Measurements from ENCODE around the gene EED.
"Not testable (repeated sequence)": the region's sequence is repeated elsewhere in the genome, so short reads cannot be mapped to it uniquely, and the experiment has no call there.

EED gene

DNA sequence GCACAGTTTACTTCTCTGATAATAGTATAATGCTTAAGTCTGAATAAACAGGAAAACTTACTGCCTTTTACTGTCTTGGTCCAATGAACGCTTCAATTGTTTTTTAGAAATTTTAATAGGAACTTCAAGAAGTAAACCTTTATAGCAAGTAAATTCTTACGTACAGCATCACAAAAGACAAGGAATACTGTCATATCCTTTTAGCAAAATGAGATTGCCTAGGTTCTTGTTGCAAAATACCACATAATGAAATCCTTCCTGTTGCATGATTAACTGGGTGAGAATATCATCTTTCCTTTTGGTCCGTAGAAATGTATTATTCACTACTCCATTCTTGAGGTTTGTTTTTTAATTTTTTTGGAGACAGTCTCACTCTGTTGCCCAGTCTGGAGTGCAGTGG is 35.2 kb downstream of the EED start:
- in situ Hi-C loops (cut with MboI; ENCODE audit: low pct_unique_long_range_greater_than_20kb, low sequenced_read_pairs, unreplicated experiment): loop anchor here (25.0 kb wide), 1 partner anchor 417 kb away; the partner anchor contains the start of gene CCDC83
- TF ChIP-seq, protein P1, sequence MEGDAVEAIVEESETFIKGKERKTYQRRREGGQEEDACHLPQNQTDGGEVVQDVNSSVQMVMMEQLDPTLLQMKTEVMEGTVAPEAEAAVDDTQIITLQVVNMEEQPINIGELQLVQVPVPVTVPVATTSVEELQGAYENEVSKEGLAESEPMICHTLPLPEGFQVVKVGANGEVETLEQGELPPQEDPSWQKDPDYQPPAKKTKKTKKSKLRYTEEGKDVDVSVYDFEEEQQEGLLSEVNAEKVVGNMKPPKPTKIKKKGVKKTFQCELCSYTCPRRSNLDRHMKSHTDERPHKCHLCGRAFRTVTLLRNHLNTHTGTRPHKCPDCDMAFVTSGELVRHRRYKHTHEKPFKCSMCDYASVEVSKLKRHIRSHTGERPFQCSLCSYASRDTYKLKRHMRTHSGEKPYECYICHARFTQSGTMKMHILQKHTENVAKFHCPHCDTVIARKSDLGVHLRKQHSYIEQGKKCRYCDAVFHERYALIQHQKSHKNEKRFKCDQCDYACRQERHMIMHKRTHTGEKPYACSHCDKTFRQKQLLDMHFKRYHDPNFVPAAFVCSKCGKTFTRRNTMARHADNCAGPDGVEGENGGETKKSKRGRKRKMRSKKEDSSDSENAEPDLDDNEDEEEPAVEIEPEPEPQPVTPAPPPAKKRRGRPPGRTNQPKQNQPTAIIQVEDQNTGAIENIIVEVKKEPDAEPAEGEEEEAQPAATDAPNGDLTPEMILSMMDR (IDR thresholded peaks at IDR 0.05; ENCODE audit: extremely low read depth, insufficient read depth, missing control alignments): no peak

DNA sequence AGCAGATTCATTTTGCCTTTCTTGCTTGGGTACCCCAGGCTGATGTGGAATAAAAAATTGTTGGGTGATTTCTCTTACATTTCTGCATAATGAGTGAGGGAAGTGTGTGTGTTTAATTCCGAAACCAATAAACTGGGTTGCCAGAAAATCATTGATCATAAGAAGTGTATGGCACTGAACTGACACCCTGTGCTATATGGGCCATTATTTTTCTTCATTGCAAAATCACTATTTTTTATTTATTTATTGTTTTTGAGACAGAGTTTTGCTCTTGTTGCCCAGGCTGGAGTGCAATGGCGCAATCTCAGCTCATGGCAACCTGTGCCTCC is 42.9 kb downstream of the EED start:
- in situ Hi-C loops (cut with MboI; ENCODE audit: low pct_unique_long_range_greater_than_20kb, low sequenced_read_pairs, unreplicated experiment): loop anchor here (25.0 kb wide), 1 partner anchor 425 kb away; the partner anchor contains the start of gene CCDC83
- no peak for DNase-seq (ENCODE audit: low spot score)

More for the DNA sequence above, 35.2 kb downstream of the EED start:
- no peak for DNase-seq (ENCODE audit: low spot score)

DNA sequence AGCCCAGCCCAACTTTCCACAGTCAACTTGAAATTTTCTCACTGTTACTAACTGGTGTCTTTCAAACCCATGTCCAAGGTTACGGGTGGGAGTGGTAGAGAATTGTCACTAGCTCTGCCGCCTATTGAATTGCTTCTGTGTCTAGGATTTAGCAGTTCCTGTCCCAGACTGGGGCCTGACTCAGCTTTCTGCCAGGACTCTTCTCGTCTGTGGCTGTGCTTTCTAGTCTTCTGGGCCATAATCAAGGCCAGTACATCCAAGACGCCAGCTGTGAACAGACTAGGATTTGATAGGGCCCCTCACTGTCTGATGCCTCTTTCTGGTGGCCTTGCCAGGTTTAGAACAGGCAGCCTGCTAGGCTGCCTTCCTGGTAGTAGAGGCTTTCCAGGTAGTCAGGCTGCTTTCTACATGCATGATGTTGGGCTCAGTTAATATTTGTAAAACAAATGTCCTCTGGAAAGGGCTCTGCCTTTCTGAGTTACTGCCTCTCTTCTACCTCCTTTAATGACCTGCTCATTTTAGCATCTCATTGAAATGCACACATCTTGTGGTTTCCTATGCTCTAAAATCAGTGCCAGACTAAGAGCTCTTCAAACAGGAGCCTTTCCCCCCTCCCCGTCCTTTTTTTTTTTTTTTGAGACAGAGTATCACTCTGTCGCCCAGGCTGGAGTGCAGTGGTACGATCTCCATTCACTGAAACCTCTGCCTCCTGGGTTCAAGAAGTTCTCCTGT is 44.4 kb downstream of the EED start:
- TF ChIP-seq, protein P1 (IDR thresholded peaks at IDR 0.05; ENCODE audit: extremely low read depth, insufficient read depth, missing control alignments): no peak
- in situ Hi-C loops (cut with MboI; ENCODE audit: low pct_unique_long_range_greater_than_20kb, low sequenced_read_pairs, unreplicated experiment): loop anchor here (25.0 kb wide), 1 partner anchor 427 kb away; the partner anchor contains the start of gene CCDC83
- no peak for DNase-seq (ENCODE audit: low spot score)

More for the DNA sequence above, 42.9 kb downstream of the EED start:
- TF ChIP-seq, protein P1 (IDR thresholded peaks at IDR 0.05; ENCODE audit: extremely low read depth, insufficient read depth, missing control alignments): no peak

DNA sequence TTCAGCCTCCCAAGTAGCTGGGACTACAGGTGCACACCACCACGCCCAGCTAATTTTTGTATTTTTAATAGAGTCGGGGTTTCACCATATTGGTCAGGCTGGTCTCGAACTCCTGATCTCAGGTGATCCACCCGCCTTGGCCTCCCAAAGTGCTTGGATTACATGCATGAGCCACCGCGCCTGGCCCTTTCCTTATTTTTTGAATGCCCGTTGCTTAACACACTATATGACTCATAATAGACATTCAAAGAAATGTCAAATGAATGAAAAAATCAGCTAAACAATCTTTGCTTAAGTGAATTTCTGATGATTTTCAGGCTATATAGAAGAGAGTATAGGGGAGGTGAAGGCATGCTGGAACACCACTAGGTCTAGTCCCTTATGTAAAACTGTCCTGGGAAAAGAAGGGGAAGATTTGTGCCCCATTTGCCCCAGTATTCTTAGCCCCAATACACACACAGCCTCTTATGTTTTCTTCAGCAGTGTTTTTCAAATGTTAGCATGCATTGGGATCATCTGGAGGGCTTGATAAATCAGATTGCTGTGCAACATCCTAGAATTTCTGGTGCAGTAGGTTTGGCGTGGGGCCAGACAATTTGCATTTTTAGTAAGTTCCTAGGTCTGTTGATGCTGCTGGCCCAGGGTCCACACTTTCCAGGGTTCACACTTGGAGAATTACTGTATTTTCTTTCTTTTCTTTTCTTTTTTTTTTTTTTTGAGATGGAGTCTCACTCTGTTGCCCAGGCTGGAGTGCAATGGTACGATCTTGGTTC is 45.1 kb downstream of the EED start:
- DNase-seq (ENCODE audit: low spot score): not testable (repeated sequence)
- in situ Hi-C loops (cut with MboI; ENCODE audit: low pct_unique_long_range_greater_than_20kb, low sequenced_read_pairs, unreplicated experiment): loop anchor here (10.0 to 25.0 kb wide), 2 partner anchors 345 to 427 kb away; partner anchors contain the start of gene CCDC83

DNA sequence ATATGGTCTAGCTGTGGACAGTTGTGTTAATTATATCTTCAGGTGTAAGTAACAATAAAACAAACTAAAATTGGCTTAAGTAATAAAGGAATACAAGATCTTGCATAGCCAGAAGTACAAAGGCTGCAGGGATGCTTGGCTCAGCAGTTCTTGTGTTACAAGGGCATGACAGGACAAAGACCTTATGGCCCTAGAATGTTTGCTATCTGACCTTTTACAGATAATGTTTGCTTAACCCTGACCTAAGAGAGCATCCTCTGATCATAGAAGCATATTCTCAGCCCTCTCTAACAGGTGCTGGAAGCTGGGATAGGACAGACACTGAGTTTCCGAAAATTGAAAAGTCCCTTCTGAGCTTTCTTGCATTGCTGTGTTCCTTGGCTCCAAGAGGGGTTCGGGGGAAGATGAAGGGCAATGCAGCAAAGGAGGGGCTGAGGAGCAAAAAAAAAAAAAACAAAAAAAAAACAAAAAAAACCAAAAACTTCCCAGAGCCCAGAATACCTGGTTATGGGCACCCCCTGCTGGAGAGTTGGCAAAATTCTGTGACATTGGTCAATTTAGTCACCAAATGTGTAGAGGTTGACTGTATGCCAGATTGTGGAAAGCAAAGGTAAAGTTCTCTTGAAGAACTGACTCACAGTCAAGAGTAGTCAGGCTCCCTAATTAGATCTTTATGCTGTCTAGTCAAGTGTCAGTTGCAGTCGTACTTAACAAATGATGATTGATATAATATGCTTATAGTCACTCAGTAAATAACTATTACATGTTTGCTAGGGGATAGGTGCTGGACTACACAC is 47.1 kb downstream of the EED start:
- TF ChIP-seq, protein P1 (IDR thresholded peaks at IDR 0.05; ENCODE audit: extremely low read depth, insufficient read depth, missing control alignments): peak; percentile 65
- in situ Hi-C loops (cut with MboI; ENCODE audit: low pct_unique_long_range_greater_than_20kb, low sequenced_read_pairs, unreplicated experiment): loop anchor here (10.0 to 25.0 kb wide), 2 partner anchors 347 to 429 kb away; partner anchors contain the start of gene CCDC83
- DNase-seq (ENCODE audit: low spot score): peak; percentile 38

DNA sequence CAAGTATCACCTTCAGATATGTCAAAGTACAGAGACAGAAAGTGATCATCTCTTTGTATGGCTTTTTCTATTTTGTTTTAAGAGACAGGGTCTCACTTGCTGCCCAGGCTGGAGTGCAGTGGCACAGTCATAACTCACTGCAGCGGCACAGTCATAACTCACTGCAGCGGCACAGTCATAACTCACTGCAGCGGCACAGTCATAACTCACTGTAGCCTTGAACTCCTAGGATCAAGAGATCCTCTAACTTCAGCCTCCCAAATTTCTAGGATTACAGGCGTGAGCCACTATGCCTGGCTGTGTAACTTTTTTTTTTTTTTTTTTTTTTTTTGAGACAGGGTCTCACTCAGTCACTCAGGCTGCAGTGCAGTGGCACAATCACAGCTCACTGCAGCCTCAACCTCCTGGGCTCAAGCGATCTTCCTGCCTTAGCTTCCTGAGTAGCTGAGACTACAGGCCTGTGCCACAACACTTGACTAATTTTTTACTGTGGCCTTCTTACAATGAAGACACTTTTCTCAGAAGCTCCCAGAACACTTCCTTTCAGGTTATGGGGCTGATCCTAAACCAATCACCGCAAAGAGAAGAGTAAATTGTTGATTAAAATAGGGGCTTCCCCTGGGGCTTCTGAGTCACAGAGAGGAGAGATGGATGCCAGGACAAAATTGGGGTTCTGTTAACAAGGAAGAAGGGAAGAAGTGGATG is 48.5 kb downstream of the EED start:
- in situ Hi-C loops (cut with MboI; ENCODE audit: low pct_unique_long_range_greater_than_20kb, low sequenced_read_pairs, unreplicated experiment): loop anchor here (10.0 to 25.0 kb wide), 2 partner anchors 348 to 431 kb away; partner anchors contain the start of gene CCDC83
- TF ChIP-seq, protein P1 (IDR thresholded peaks at IDR 0.05; ENCODE audit: extremely low read depth, insufficient read depth, missing control alignments): no peak
- peak; percentile 43 for DNase-seq (ENCODE audit: low spot score)

All from GM13977 (cell line).